Kidney (tissue), 14 donors: ENCODE data around the gene IGFBP2. TPM values are rescaled to one million over a fixed set of nuclear protein-coding genes. Genes with fewer than 3 reads are reported as not detected.

Source experiments
- DNase-seq, 5 donors: peaks; one replicate each; pipeline ENCODE4 v3.0.0-alpha.2; 2013 to 2020
- FAIRE-seq: peaks from 2 replicates; lab custom pipeline; 2012; peaks lifted over from hg19 to GRCh38; lab: Jason Lieb, UNC
- H3K27ac ChIP-seq, 2 donors: one replicate each; pipeline ENCODE4 v1.7.0; 2013; ENCODE audit warnings: low read depth in 2 of 2, low read length in 2 of 2, inconsistent platforms in 1 of 2
- H3K27me3 ChIP-seq: one replicate; pipeline ENCODE4 v1.7.1; 2013; ENCODE audit warnings: low read length, inconsistent platforms; ENCODE audit not compliant: control insufficient read depth, insufficient read depth
- H3K36me3 ChIP-seq, 3 donors: one replicate each; pipeline versions ENCODE4 v1.7.0 to v1.7.1; 2013; ENCODE audit warnings: low read length in 3 of 3, control low read depth in 1 of 3, inconsistent platforms in 1 of 3; ENCODE audit not compliant: insufficient read depth in 3 of 3, control insufficient read depth in 2 of 3
- H3K4me1 ChIP-seq, 3 donors: one replicate each; pipeline versions ENCODE4 v1.7.0 to v1.7.1; 2013; ENCODE audit warnings: low read length in 3 of 3, inconsistent platforms in 1 of 3, low read depth in 1 of 3; ENCODE audit not compliant: control insufficient read depth in 2 of 3, insufficient read depth in 2 of 3
- H3K4me3 ChIP-seq, 3 donors: one replicate each; pipeline versions ENCODE4 v1.7.0 to v1.8.1; 2013; ENCODE audit warnings: low read length in 3 of 3, control low read depth in 1 of 3, inconsistent platforms in 1 of 3
- H3K9ac ChIP-seq, 3 donors: one replicate each; pipeline versions ENCODE4 v1.7.0 to v1.7.1; 2013; ENCODE audit warnings: low read length in 3 of 3, control low read depth in 1 of 3, inconsistent platforms in 1 of 3
- H3K9me3 ChIP-seq, 3 donors: one replicate each; pipeline versions ENCODE4 v1.7.0 to v1.7.1; 2013; ENCODE audit warnings: low read length in 3 of 3, control low read depth in 1 of 3, inconsistent platforms in 1 of 3; ENCODE audit not compliant: control insufficient read depth in 2 of 3, insufficient read depth in 1 of 3
- intact Hi-C: fragments of 100-400 bp; cut with DNase I; formaldehyde crosslinking; loops from one replicate; pipeline ENCODE4 v1.11.1; 2022
- polyA plus RNA-seq: library from polyadenylated mRNA; stranded (reverse); fragments of 350-450 nt; fragmentation: Illumina TruSeq; extraction: RNeasy Lipid Tissue Mini Kit (QIAGEN cat#74804); gene quantifications from one replicate; pipeline ENCODE4 v1.2.3, GENCODE V29; 2014; ENCODE audit warnings: low read depth, low replicate concordance; ENCODE audit not compliant: insufficient read depth
- total RNA-seq: library from RNA; stranded (reverse); fragmentation: NEBNext Ultra II Directional; extraction: Animal tissue kit (Norgen Biotek cat#: 25700); gene quantifications from one replicate; pipeline ENCODE4 v1.2.1, GENCODE V29; 2021
- TF ChIP-seq, protein P1 (sequence below): IDR thresholded peaks from 3 replicates; pipeline ENCODE4 v1.5.1; 2012; ENCODE audit warnings: mild to moderate bottlenecking, moderate library complexity, borderline replicate concordance; ENCODE audit not compliant: insufficient read depth; ENCODE audit errors: extremely low read depth
- donor health status: control.
- donor health status: control.
- donor health status: control.
- donor health status: control.
- donor health status: control.
- donor health status: DM: yes; HTN: yes; CAD: no.
- donor health status: Normal renal cell carcinoma (clear cell type).

Gene IGFBP2
- total and polyA plus RNA-seq, 2 donors from 2014 or later, result 53.7 to 369 TPM

DNA sequence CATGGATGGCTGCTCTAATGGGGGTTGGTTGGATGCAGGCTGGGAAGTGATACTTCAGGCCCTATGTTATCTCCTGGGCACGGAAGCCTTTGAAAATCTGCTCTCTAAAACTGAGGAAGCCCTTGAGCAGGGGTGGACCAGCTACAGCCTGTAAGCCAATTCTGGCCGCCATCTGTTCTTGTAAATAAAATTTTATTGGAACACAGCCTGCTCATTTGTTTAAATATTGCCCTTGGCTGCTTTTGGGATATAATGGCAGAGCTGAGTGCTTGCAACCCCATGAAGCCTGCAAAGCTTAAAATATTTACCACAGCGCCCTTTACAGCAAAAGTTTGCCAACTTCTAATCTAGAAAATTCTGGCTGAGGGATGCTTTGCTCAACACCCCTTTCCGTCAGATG lies 11.9 kb upstream of the IGFBP2 start:
- Histone ChIP-seq H3K4me1 (no peaks in the 10 kb centered on the region), H3K36me3 (no peaks in the 10 kb centered on the region), H3K9me3 (no peaks in the 10 kb centered on the region), H3K4me3 (no peak overlapping the region), H3K27ac (no peak overlapping the region), H3K27me3 (no peaks in the 10 kb centered on the region), H3K9ac (no peak overlapping the region)
- FAIRE-seq (no peak), DNase-seq (no peak)
- intact Hi-C loops, result no loop called here
- TF ChIP-seq, protein P1, sequence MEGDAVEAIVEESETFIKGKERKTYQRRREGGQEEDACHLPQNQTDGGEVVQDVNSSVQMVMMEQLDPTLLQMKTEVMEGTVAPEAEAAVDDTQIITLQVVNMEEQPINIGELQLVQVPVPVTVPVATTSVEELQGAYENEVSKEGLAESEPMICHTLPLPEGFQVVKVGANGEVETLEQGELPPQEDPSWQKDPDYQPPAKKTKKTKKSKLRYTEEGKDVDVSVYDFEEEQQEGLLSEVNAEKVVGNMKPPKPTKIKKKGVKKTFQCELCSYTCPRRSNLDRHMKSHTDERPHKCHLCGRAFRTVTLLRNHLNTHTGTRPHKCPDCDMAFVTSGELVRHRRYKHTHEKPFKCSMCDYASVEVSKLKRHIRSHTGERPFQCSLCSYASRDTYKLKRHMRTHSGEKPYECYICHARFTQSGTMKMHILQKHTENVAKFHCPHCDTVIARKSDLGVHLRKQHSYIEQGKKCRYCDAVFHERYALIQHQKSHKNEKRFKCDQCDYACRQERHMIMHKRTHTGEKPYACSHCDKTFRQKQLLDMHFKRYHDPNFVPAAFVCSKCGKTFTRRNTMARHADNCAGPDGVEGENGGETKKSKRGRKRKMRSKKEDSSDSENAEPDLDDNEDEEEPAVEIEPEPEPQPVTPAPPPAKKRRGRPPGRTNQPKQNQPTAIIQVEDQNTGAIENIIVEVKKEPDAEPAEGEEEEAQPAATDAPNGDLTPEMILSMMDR, result no peak

DNA sequence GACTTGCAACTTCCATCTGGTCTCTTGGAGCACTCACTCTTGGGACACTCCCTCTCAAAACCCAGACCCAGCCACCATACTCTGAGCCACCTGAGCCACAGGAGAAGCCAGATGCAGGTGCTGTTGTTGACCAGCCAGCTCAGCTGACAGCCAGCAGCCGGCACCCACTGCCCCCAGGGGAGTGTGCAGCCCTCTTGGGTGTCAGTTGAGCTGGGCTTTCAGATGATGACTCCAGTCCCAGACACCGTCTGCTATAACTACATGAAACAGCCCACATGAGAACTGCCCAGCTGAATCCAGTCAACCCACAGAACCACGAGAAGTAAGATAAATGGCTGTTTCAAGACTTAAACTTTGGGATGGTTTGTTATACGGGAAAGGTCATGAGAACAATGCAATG lies 10.7 kb upstream of the IGFBP2 start:
- no peak for DNase-seq
- Histone ChIP-seq H3K9me3 (no peaks in the 10 kb centered on the region), H3K36me3 (no peaks in the 10 kb centered on the region), H3K27me3 (no peaks in the 10 kb centered on the region), H3K4me1 (no peaks in the 10 kb centered on the region), H3K9ac (no peak overlapping the region), H3K4me3 (no peak overlapping the region), H3K27ac (no peak overlapping the region)
- FAIRE-seq, result no peak
- intact Hi-C loops, result no loop called here
- TF ChIP-seq, protein P1, result no peak

DNA sequence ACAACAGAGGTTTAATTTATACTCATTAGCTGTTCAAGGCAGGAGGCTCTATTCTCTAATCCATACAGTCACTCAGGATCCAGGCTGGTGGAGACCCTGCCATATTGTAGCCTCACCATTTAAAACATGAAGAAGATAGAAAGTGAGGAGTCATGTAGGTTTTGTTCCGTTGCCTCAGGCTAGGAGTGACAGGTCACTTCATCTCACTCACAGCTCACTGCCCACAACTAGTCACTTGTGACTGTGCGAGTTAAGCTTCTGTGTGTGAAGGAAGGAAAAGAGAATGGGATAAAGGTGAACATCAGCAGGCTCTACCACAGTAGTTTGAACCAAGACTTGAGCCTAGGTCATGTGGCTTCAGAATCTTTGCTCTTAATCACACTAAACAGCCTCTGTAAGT lies 9.0 kb upstream of the IGFBP2 start:
- Histone ChIP-seq H3K27me3 (no peaks in the 10 kb centered on the region), H3K4me1 (no peaks in the 10 kb centered on the region), H3K9me3 (no peaks in the 10 kb centered on the region), H3K36me3 (no peaks in the 10 kb centered on the region), H3K27ac (no peak overlapping the region), H3K4me3 (no peak overlapping the region), H3K9ac (no peak overlapping the region)
- FAIRE-seq (no peak), DNase-seq (no peak)
- TF ChIP-seq, protein P1, result no peak
- intact Hi-C loops, result no loop called here
